Measurements from ENCODE around the gene MSH3.
"Not testable (repeated sequence)": the region's sequence is repeated elsewhere in the genome, so short reads cannot be mapped to it uniquely, and the experiment has no call there.

The MSH3 gene

GRCh38 chr5:80799041-80799440, 144.6 kb downstream of the MSH3 start:
- DNase-seq = no peak

GRCh38 chr5:80799573-80799972, 145.1 kb downstream of the MSH3 start:
- DNase-seq = no peak

GRCh38 chr5:80804332-80804731, 149.9 kb downstream of the MSH3 start:
- no peak for DNase-seq

- no peak for DNase-seq
Observed at GRCh38 chr5:80805038-80805437, 150.6 kb downstream of the MSH3 start.

GRCh38 chr5:80806929-80807328, 152.5 kb downstream of the MSH3 start:
- no peak for DNase-seq

GRCh38 chr5:80809451-80809850, 155.0 kb downstream of the MSH3 start:
- no peak for DNase-seq

GRCh38 chr5:80810425-80810824, 156.0 kb downstream of the MSH3 start:
- no peak for DNase-seq

GRCh38 chr5:80816590-80816989, 162.1 kb downstream of the MSH3 start:
- DNase-seq = no peak

GRCh38 chr5:80820685-80821084, 166.2 kb downstream of the MSH3 start:
- no peak for DNase-seq

GRCh38 chr5:80822640-80823039, 168.2 kb downstream of the MSH3 start:
- DNase-seq = no peak

GRCh38 chr5:80824159-80824558, 169.7 kb downstream of the MSH3 start:
- DNase-seq = not testable (repeated sequence)

- DNase-seq = no peak
Observed at GRCh38 chr5:80825786-80826460, 171.5 kb downstream of the MSH3 start.

- DNase-seq = no peak
Observed at GRCh38 chr5:80834710-80835109, 180.3 kb downstream of the MSH3 start.

- no peak for DNase-seq
Observed at GRCh38 chr5:80835128-80835527, 180.7 kb downstream of the MSH3 start.

- DNase-seq = no peak
Observed at GRCh38 chr5:80837679-80838078, 183.2 kb downstream of the MSH3 start.

- DNase-seq = peak; percentile 17
Observed at GRCh38 chr5:80841026-80841797, 186.8 kb downstream of the MSH3 start.

- DNase-seq = not testable (repeated sequence)
Observed at GRCh38 chr5:80846422-80846821, 192.0 kb downstream of the MSH3 start.

- DNase-seq = not testable (repeated sequence)
Observed at GRCh38 chr5:80850168-80850567, 195.7 kb downstream of the MSH3 start.

- no peak for DNase-seq
Observed at GRCh38 chr5:80852331-80853245, 198.1 kb downstream of the MSH3 start.

GRCh38 chr5:80853413-80853812, 199.0 kb downstream of the MSH3 start:
- no peak for DNase-seq

GRCh38 chr5:80854583-80854982, 200.1 kb downstream of the MSH3 start:
- no peak for DNase-seq

- peak; percentile 81 for DNase-seq
Observed at GRCh38 chr5:80860924-80861613, 206.6 kb downstream of the MSH3 start.

GRCh38 chr5:80863708-80864107, 209.3 kb downstream of the MSH3 start:
- DNase-seq = no peak
